Fibroblast of lung (primary cell): ENCODE measurements around the gene CCDC8.

Source experiments
- EZH2 ChIP-seq: IDR thresholded peaks from 2 replicates; pipeline ENCODE4 v1.5.1; 2012; ENCODE audit warnings: low read length, control low read depth, mild to moderate bottlenecking; ENCODE audit errors: missing control alignments
- TF ChIP-seq, protein P1 (sequence below), 2 donors: IDR thresholded peaks in 1 of 2; conservative IDR thresholded peaks in 1 of 2; 1 replicate in 1 of 2; 2 replicates in 1 of 2; pipeline ENCODE4 v1.5.1; 2011 to 2012; ENCODE audit warnings: low read length in 2 of 2, control low read depth in 1 of 2, inconsistent platforms in 1 of 2, low read depth in 1 of 2, mild to moderate bottlenecking in 1 of 2

- TF ChIP-seq, protein P1, sequence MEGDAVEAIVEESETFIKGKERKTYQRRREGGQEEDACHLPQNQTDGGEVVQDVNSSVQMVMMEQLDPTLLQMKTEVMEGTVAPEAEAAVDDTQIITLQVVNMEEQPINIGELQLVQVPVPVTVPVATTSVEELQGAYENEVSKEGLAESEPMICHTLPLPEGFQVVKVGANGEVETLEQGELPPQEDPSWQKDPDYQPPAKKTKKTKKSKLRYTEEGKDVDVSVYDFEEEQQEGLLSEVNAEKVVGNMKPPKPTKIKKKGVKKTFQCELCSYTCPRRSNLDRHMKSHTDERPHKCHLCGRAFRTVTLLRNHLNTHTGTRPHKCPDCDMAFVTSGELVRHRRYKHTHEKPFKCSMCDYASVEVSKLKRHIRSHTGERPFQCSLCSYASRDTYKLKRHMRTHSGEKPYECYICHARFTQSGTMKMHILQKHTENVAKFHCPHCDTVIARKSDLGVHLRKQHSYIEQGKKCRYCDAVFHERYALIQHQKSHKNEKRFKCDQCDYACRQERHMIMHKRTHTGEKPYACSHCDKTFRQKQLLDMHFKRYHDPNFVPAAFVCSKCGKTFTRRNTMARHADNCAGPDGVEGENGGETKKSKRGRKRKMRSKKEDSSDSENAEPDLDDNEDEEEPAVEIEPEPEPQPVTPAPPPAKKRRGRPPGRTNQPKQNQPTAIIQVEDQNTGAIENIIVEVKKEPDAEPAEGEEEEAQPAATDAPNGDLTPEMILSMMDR (conservative IDR thresholded peaks at IDR 0.05 in 1 of 2, IDR thresholded peaks at IDR 0.05 in 1 of 2; ENCODE audit: low read depth in 1 of 2, low read length in 2 of 2) = no peak
- TF ChIP-seq EZH2 = no peak
Measured at GRCh38 chr19:46391296-46392251, 21.8 kb downstream of the CCDC8 start.
